K562 (cell line): ENCODE measurements around the gene EXTL1. TPM values are rescaled to one million over a fixed set of nuclear protein-coding genes. Genes with fewer than 3 reads are reported as not detected.

Experiments
- CCAR2 ChIP-seq: fragments of 200-400 bp; formaldehyde crosslinking; IDR thresholded peaks from 2 replicates; pipeline ENCODE4 v1.6.1; 2017; ENCODE audit warnings: mild to moderate bottlenecking, low read depth, low read length
- DPF2 ChIP-seq: fragments of 450-650 bp; IDR thresholded peaks from 2 replicates; pipeline ENCODE4 v1.6.1; 2016
- HNRNPUL1 ChIP-seq: fragments of 200-400 bp; formaldehyde crosslinking; IDR thresholded peaks from 2 replicates; pipeline ENCODE4 v1.6.1; 2017; ENCODE audit warnings: low read length
- TBL1XR1 ChIP-seq, 2 experiments: IDR thresholded peaks; 2 replicates each; pipeline ENCODE4 v1.6.1; 2012; ENCODE audit warnings: improper control_type of control experiment in 2 of 2, low read length in 2 of 2, mild to moderate bottlenecking in 1 of 2
- TCF7 ChIP-seq: sonication (generic); IDR thresholded peaks from 2 replicates; pipeline ENCODE4 v1.6.1; 2016; ENCODE audit warnings: antibody characterized with exemption, borderline replicate concordance
- TRIM24 ChIP-seq, 2 experiments: fragments of 450-650 bp; IDR thresholded peaks; 2 replicates each; pipeline ENCODE4 v1.6.1; 2016
- ZNF146 ChIP-seq: IDR thresholded peaks from one replicate; pipeline ENCODE4 v1.6.1; 2018; ENCODE audit warnings: missing compliant biosample characterization; ENCODE audit not compliant: unreplicated experiment
- ZNF707 ChIP-seq: fragments of 250-450 bp; sonication (Bioruptor Pico); conservative IDR thresholded peaks from 2 replicates; pipeline ENCODE4 v1.8.0; 2022; ENCODE audit warnings: inconsistent platforms, mild to moderate bottlenecking, moderate library complexity
- polyA plus RNA-seq, 8 experiments: library from polyadenylated mRNA; depleted of rRNA in 4 of 8; stranded (reverse) in 5 of 8; unstranded in 3 of 8; fragments of >200 nt; fragmentation: Nextera tagmentation in 2 of 8; fragmentation: Illumina TruSeq in 1 of 8; extraction: Ambion mirVana in 2 of 8; extraction: Trizol in 1 of 8; gene quantifications; 2 replicates each; pipeline versions ENCODE4 v1.2.1 to v1.2.3, GENCODE V29; 2011 to 2014; ENCODE audit warnings: inconsistent platforms in 1 of 8, missing spikeins in 1 of 8
- total RNA-seq, 7 experiments: library from RNA; depleted of rRNA in 6 of 7; stranded (reverse); fragments of >200 nt in 6 of 7; fragmentation: Illumina TruSeq in 2 of 7; extraction: Trizol in 2 of 7; gene quantifications; 2 replicates each; pipeline versions ENCODE4 v1.2.1 to v1.2.3, GENCODE V29; 2011 to 2021; ENCODE audit warnings: low replicate concordance in 1 of 7
- TF ChIP-seq, protein P1 (sequence below): sonication (generic); formaldehyde crosslinking; IDR thresholded peaks from 2 replicates; pipeline ENCODE4 v1.4.0; 2020; ENCODE audit warnings: mild to moderate bottlenecking, missing genetic modification reagents
- TF ChIP-seq, protein P2 (sequence below), 2 experiments: IDR thresholded peaks in 1 of 2; conservative IDR thresholded peaks in 1 of 2; 2 replicates each; pipeline ENCODE4 v1.6.1; 2016; ENCODE audit warnings: low read depth in 2 of 2, mild to moderate bottlenecking in 1 of 2, missing compliant biosample characterization in 1 of 2, missing genetic modification characterization in 1 of 2, moderate library complexity in 1 of 2
- TF ChIP-seq, protein P3 (sequence below): sonication (generic); formaldehyde crosslinking; IDR thresholded peaks from 2 replicates; pipeline ENCODE4 v1.8.1; 2023; ENCODE audit warnings: mild to moderate bottlenecking, missing genetic modification reagents
- TF ChIP-seq, protein P4 (sequence below): IDR thresholded peaks from 3 replicates; pipeline ENCODE4 v1.6.1; 2011; ENCODE audit warnings: borderline replicate concordance, mild to moderate bottlenecking, moderate library complexity; ENCODE audit not compliant: insufficient read length; ENCODE audit errors: extremely low read depth
- TF ChIP-seq, protein P5 (sequence below): fragments of 250-450 bp; sonication (Bioruptor Pico); IDR thresholded peaks from 2 replicates; pipeline ENCODE4 v1.5.0; 2021; ENCODE audit warnings: mild to moderate bottlenecking, borderline replicate concordance

Gene EXTL1
- total and polyA plus RNA-seq, 9 of the 15 experiments (the other 6 are each of a cell fraction or from before 2014, with no cell fraction given): 0.04 to 0.23 (median 0.08) TPM; not detected in 3

DNA sequence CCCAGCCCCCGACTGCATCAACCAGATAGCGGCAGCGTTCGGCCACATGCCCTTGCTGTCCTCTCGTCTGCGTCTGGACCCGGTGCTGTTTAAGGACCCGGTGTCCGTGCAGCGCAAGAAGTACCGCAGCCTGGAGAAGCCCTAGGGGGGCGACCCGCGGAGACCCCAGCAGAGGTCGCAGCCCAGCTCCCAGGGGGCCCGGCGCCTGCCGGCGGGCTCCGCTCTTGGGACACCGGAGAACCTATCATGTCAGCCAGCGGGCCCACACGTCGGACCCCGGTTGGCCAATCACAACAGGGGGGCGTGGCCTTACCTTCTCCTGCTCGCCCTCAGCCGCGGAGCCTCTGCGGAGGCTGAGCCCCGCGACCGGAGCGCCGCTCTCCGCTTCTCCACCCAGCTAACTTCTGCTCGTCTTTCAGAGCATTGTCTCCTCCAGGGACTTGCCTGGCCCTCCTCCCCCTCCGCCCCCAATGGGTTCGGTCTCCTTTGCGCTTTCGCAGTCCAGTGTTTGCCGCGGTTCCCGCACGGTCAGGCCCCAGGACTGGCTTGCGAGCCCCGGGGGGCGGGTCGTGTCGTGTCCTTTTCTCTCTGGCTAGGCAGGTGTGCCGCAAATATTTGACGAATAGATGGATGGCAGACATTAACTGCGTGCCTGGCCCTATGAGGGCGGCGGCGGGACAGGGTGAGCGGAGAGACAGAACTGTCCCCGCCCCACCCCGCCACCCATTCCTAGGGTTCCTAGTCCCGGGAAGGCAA lies 13.8 kb downstream of the EXTL1 start (continued):
- TF ChIP-seq, protein P1, sequence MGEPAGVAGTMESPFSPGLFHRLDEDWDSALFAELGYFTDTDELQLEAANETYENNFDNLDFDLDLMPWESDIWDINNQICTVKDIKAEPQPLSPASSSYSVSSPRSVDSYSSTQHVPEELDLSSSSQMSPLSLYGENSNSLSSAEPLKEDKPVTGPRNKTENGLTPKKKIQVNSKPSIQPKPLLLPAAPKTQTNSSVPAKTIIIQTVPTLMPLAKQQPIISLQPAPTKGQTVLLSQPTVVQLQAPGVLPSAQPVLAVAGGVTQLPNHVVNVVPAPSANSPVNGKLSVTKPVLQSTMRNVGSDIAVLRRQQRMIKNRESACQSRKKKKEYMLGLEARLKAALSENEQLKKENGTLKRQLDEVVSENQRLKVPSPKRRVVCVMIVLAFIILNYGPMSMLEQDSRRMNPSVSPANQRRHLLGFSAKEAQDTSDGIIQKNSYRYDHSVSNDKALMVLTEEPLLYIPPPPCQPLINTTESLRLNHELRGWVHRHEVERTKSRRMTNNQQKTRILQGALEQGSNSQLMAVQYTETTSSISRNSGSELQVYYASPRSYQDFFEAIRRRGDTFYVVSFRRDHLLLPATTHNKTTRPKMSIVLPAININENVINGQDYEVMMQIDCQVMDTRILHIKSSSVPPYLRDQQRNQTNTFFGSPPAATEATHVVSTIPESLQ (CRISPR knock-in tag): peak; percentile 77; the same call in 1 of the 2 replicates
- TF ChIP-seq HNRNPUL1 (no peak), TRIM24 (IDR thresholded peaks at IDR 0.05) (0 out of 4 replicates have a peak, but pooled peaks of 1 of the 2 experiments have one; percentile 27), ZNF146 (CRISPR knock-in tag) (peak; percentile 21), TBL1XR1 (IDR thresholded peaks at IDR 0.05; ENCODE audit: low read length in 2 of 2) (peak in 1 of 2 experiments; percentile 37; a peak in 1 of 4 replicates), CCAR2 (no peak), TCF7 (no peak), ZNF707 (CRISPR knock-in tag) (no peak), DPF2 (0 out of 2 replicates have a peak, but pooled peaks have one; percentile 43)
- TF ChIP-seq, protein P2, sequence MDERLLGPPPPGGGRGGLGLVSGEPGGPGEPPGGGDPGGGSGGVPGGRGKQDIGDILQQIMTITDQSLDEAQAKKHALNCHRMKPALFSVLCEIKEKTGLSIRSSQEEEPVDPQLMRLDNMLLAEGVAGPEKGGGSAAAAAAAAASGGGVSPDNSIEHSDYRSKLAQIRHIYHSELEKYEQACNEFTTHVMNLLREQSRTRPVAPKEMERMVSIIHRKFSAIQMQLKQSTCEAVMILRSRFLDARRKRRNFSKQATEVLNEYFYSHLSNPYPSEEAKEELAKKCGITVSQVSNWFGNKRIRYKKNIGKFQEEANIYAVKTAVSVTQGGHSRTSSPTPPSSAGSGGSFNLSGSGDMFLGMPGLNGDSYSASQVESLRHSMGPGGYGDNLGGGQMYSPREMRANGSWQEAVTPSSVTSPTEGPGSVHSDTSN (CRISPR knock-in tag; IDR thresholded peaks at IDR 0.05; ENCODE audit: low read depth): no peak
- TF ChIP-seq, protein P2 (tag; conservative IDR thresholded peaks at IDR 0.05; ENCODE audit: low read depth): no peak
- TF ChIP-seq, protein P3, sequence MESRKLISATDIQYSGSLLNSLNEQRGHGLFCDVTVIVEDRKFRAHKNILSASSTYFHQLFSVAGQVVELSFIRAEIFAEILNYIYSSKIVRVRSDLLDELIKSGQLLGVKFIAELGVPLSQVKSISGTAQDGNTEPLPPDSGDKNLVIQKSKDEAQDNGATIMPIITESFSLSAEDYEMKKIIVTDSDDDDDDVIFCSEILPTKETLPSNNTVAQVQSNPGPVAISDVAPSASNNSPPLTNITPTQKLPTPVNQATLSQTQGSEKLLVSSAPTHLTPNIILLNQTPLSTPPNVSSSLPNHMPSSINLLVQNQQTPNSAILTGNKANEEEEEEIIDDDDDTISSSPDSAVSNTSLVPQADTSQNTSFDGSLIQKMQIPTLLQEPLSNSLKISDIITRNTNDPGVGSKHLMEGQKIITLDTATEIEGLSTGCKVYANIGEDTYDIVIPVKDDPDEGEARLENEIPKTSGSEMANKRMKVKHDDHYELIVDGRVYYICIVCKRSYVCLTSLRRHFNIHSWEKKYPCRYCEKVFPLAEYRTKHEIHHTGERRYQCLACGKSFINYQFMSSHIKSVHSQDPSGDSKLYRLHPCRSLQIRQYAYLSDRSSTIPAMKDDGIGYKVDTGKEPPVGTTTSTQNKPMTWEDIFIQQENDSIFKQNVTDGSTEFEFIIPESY (CRISPR knock-in tag): no peak
- TF ChIP-seq, protein P4, sequence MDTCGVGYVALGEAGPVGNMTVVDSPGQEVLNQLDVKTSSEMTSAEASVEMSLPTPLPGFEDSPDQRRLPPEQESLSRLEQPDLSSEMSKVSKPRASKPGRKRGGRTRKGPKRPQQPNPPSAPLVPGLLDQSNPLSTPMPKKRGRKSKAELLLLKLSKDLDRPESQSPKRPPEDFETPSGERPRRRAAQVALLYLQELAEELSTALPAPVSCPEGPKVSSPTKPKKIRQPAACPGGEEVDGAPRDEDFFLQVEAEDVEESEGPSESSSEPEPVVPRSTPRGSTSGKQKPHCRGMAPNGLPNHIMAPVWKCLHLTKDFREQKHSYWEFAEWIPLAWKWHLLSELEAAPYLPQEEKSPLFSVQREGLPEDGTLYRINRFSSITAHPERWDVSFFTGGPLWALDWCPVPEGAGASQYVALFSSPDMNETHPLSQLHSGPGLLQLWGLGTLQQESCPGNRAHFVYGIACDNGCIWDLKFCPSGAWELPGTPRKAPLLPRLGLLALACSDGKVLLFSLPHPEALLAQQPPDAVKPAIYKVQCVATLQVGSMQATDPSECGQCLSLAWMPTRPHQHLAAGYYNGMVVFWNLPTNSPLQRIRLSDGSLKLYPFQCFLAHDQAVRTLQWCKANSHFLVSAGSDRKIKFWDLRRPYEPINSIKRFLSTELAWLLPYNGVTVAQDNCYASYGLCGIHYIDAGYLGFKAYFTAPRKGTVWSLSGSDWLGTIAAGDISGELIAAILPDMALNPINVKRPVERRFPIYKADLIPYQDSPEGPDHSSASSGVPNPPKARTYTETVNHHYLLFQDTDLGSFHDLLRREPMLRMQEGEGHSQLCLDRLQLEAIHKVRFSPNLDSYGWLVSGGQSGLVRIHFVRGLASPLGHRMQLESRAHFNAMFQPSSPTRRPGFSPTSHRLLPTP: no peak
- TF ChIP-seq, protein P5, sequence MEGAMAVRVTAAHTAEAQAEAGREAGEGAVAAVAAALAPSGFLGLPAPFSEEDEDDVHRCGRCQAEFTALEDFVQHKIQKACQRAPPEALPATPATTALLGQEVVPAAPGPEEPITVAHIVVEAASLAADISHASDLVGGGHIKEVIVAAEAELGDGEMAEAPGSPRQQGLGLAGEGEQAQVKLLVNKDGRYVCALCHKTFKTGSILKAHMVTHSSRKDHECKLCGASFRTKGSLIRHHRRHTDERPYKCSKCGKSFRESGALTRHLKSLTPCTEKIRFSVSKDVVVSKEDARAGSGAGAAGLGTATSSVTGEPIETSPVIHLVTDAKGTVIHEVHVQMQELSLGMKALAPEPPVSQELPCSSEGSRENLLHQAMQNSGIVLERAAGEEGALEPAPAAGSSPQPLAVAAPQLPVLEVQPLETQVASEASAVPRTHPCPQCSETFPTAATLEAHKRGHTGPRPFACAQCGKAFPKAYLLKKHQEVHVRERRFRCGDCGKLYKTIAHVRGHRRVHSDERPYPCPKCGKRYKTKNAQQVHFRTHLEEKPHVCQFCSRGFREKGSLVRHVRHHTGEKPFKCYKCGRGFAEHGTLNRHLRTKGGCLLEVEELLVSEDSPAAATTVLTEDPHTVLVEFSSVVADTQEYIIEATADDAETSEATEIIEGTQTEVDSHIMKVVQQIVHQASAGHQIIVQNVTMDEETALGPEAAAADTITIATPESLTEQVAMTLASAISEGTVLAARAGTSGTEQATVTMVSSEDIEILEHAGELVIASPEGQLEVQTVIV (CRISPR knock-in tag): no peak
